LoVo (cell line): ENCODE measurements around the gene TSFM.
"Not testable (repeated sequence)": the region's sequence is repeated elsewhere in the genome, so short reads cannot be mapped to it uniquely, and the experiment has no call there.

Experiments used
- DNase-seq: peaks from one replicate; pipeline ENCODE4 v3.0.0-alpha.2; 2016; ENCODE audit warnings: low spot score

TSFM gene

DNA sequence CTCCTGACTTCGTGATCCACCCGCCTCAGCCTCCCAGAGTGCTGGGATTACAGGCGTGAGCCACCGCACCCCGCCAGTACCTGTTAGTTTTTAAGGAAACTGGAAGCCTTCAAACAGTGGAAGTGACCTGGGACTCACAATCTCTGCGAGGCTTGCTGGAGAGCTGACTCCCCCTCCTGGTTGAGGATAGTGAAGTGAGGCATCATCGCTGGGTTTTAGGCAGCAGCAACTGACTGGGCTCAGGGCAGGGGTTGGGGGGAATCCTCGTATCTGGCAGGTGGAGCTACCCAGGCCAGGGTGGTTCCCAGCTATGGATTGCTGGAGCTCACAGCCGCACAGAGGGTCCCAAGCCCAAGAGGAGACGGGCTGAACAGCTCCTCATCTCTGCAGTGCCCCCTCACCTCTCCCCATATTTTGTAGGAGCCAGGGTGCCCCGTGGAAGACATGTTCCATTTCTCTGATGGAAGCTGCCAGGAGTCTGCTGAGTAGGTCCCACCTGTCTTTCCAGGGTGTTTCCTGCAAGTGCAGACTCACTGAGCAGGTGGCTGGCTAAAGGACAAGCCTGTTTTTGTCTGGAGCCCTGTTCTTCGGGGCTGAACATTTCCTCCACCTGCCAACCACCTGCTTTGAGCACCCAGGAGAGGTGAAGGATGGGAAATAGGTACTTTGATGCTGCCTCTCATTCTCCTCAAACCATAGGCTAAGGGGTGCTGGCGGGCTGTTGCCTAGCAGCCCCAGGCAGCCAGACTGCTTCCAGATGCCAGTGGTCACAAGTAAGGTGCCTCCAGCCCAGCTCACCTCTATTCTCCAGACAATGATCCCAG lies 32.8 kb downstream of the TSFM start:
- no peak for DNase-seq

GRCh38 chr12:57816001-57816854 lies 33.6 kb downstream of the TSFM start:
- DNase-seq, result no peak

DNA sequence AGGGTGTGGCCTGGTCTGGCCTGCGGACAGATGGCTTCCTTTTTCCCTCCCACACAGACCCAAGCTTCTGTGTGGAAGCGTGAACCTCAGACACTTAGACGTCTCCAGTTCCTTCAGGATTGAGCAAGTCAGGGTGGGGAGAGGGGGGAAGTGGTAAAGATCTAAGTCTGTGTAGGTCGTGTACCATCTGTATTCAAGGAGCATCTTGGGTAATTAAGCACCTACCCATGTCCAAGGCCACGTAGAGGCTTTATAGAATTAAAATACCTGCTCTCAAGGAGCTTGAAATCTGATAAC lies 34.2 kb downstream of the TSFM start:
- DNase-seq, result no peak

- no peak for DNase-seq
These were observed 34.8 kb downstream of the TSFM start for GRCh38 chr12:57817261-57817989.

GRCh38 chr12:57817990-57818331 lies 35.4 kb downstream of the TSFM start:
- not testable (repeated sequence) for DNase-seq

DNA sequence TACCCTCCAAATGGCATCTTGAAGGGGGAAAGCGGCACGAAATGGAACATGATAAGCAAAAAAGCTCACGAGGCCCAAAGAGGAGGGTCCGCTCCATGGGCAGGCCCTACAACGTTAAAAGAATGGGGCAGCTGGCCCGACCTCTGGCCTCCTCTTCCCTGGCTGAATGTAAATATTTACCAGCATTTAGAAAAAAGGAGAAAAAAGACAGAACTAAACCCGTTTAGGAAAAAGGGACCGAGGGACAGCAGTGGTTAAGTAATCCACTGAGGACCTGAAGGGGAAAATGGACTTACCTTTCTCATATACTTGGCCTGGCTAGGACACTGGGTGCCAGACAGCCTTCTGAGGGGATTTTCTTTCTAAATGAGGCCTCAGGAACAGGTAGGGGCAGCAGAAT lies 37.5 kb downstream of the TSFM start:
- DNase-seq, result not testable (repeated sequence)

- DNase-seq, result not testable (repeated sequence)
These were observed 38.4 kb downstream of the TSFM start for GRCh38 chr12:57821015-57821414.

- no peak for DNase-seq
These were observed 39.1 kb downstream of the TSFM start for GRCh38 chr12:57821474-57822214.

- DNase-seq, result no peak
These were observed 40.0 kb downstream of the TSFM start for GRCh38 chr12:57822392-57823130.

- no peak for DNase-seq
These were observed 40.7 kb downstream of the TSFM start for GRCh38 chr12:57823131-57823907.

DNA sequence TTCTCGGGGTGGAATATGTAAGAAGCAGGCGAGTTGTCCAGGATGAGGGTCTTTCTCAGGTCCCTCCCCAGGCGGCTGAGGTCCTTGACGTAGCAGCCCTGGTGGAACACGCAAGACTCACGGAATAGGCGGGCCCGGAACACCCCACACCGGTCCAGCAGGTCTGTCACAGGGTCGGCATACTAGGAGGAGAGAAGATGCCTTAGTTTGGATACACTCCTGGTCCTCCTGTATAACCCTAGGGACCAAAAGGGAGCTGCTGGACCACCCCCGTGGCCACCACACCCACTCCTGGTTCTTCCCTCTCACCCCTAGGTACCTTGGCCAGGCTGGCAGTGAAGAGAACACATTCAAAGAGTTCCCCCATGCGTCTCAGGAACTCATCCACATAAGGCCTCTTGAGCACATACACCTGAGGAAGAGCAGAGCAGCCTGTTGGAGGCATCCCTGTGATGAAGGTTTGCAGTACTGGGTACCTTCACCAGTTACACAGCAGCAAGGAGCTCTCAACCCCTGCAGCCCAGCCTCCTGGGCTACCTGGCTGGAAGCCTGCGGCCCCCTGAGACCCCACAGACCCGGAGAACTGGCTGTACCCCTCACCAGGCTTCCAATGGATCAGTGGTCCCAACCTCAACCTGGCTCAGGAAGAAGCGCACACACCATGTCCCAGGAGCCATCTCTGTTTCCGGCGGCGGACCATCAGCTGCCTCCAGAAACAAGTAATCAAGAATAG lies 41.5 kb downstream of the TSFM start:
- no peak for DNase-seq

- no peak for DNase-seq
These were observed 42.9 kb downstream of the TSFM start for GRCh38 chr12:57825451-57825850.

- no peak for DNase-seq
These were observed 43.8 kb downstream of the TSFM start for GRCh38 chr12:57826400-57826799.

DNA sequence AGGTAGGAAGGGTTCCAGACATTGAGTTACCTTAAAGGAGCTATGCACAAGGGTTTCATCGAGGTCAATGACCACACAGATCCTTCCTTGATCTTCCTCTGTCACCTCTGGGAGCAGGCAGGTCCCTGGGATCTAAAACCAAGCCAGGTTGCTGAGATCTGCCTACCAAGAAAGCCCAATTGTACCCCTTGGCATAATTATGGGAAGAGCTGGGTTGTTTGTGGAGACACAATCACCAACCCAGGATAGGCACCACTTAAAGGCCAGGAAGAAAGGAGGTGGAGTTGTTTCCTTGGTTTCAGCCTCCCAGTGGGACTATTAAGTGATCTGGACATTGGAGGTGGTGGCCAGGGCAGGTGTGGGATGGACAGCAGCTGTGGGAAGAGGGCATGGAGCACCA lies 44.4 kb downstream of the TSFM start:
- DNase-seq, result no peak

DNA sequence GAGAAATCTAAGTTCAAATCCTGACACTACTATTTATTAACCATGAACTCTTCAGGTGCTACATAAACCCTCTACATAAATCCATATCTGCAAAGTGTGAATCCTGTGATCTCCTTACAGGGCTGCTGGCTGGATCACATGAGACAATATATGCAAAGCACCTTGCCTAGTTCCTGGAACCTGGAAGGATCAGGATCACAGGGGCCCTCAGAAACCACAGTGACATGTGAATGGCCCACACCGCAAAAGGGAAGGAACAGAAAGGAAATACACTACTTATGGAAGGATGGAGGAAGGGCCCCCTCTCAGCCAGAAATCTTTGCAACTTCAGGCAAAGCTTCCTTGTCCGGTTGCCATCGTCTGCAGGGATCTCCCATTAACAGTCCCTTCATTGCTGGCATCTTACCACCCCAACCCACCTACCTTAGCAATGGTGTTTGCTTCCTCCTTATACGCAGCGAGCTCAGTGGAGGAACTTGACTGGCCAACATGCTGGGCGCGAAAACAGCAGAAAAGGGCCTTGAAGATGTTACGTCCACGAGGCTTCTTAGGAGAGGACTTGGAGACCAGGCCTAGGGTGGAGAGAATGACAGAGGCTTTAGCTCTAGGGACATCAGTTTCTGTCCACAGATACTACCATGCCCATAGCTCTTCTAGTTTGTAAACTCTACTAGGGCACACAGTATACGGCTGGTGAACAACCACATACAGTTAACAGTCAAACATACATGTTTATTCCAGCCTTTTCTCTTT lies 46.6 kb downstream of the TSFM start:
- DNase-seq, result no peak

DNA sequence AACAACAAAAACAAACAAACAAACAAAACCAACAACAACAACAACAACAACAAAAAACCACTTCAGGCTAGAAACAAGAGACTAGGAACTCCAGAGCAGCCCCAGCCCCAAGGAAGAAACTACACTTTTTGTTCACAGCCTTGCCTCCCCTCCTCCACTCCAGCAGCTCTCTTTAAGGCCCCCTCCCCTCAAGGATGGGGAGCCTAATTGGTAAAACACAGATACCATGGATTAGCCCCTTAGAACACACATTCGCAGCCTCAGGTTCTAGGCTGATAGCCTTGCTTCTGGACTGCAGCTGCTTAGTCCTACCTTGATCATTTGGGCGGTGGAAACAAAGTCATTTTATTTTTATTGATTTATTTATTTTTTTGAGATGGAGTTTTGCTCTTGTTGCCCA lies 47.8 kb downstream of the TSFM start:
- no peak for DNase-seq

- DNase-seq, result no peak
These were observed 50.4 kb downstream of the TSFM start for GRCh38 chr12:57832966-57833365.

- no peak for DNase-seq
These were observed 51.1 kb downstream of the TSFM start for GRCh38 chr12:57833672-57834071.
